HEK293 (cell line): Measurements from ENCODE around the gene FCRL1.

Source experiments
- CTCF ChIA-PET: fragments of 350-600 bp; formaldehyde crosslinking; extraction: SDS; loops from one replicate; lab custom pipeline; 2021; ENCODE audit warnings: antibody characterized with exemption; lab: Yijun Ruan, JAX
- POLR2A ChIA-PET: fragments of 300-600 bp; formaldehyde crosslinking; extraction: SDS; loops from one replicate; lab custom pipeline; 2020; ENCODE audit warnings: antibody characterized with exemption, inconsistent platforms; lab: Yijun Ruan, JAX
- H3K27ac ChIP-seq: fragments of 200-500 bp; sonication (Bioruptor generic); 2 replicates; pipeline ENCODE4 v1.5.1; 2014; ENCODE audit warnings: low read depth, low read length, control low read depth, inconsistent platforms; ENCODE audit errors: extremely low read depth
- H3K36me3 ChIP-seq, 2 experiments: fragments of 200-500 bp in 1 of 2; sonication (Bioruptor generic) in 1 of 2; 1 replicate in 1 of 2; 2 replicates in 1 of 2; pipeline ENCODE4 v1.5.1; 2014 to 2017; ENCODE audit warnings: inconsistent platforms in 2 of 2, low read length in 2 of 2; ENCODE audit not compliant: control insufficient read depth in 2 of 2, insufficient read depth in 1 of 2
- H3K4me1 ChIP-seq: fragments of 200-500 bp; sonication (Bioruptor generic); 2 replicates; pipeline ENCODE4 v1.5.1; 2014; ENCODE audit warnings: mild to moderate bottlenecking, low read length, inconsistent platforms; ENCODE audit not compliant: control insufficient read depth, insufficient read depth
- H3K4me3 ChIP-seq: 2 replicates; pipeline ENCODE4 v1.5.1; 2011; ENCODE audit warnings: low read depth, mild to moderate bottlenecking, control low read depth, low read length, moderate library complexity
- H3K9me3 ChIP-seq: fragments of 200-500 bp; sonication (Bioruptor generic); 2 replicates; pipeline ENCODE4 v1.5.1; 2014; ENCODE audit warnings: low read depth, low read length, inconsistent platforms; ENCODE audit not compliant: control insufficient read depth, insufficient read depth
- BCL11B ChIP-seq: fragments of 450-650 bp; formaldehyde crosslinking; IDR thresholded peaks from 2 replicates; pipeline ENCODE4 v1.5.1; 2016; ENCODE audit warnings: low read depth, missing biosample characterization, missing genetic modification characterization
- GLIS2 ChIP-seq: fragments of 450-650 bp; formaldehyde crosslinking; IDR thresholded peaks from 2 replicates; pipeline ENCODE4 v1.5.1; 2016; ENCODE audit warnings: missing biosample characterization, missing genetic modification characterization
- KLF17 ChIP-seq: fragments of 450-650 bp; formaldehyde crosslinking; IDR thresholded peaks from 2 replicates; pipeline ENCODE4 v1.5.1; 2016; ENCODE audit warnings: missing biosample characterization, missing genetic modification characterization
- OSR2 ChIP-seq: fragments of 450-650 bp; formaldehyde crosslinking; IDR thresholded peaks from 2 replicates; pipeline ENCODE4 v1.5.1; 2016; ENCODE audit warnings: missing biosample characterization, missing genetic modification characterization
- REST ChIP-seq: fragments of 450-650 bp; formaldehyde crosslinking; IDR thresholded peaks from 2 replicates; pipeline ENCODE4 v1.5.1; 2016; ENCODE audit warnings: missing biosample characterization, missing genetic modification characterization
- SCRT1 ChIP-seq: fragments of 450-650 bp; formaldehyde crosslinking; IDR thresholded peaks from 2 replicates; pipeline ENCODE4 v1.5.1; 2016; ENCODE audit warnings: missing biosample characterization, missing genetic modification characterization, borderline replicate concordance
- SCRT2 ChIP-seq: fragments of 450-650 bp; formaldehyde crosslinking; IDR thresholded peaks from 2 replicates; pipeline ENCODE4 v1.5.1; 2016; ENCODE audit warnings: missing biosample characterization, missing genetic modification characterization
- SP2 ChIP-seq: fragments of 450-650 bp; formaldehyde crosslinking; IDR thresholded peaks from 2 replicates; pipeline ENCODE4 v1.5.1; 2016; ENCODE audit warnings: missing biosample characterization, missing genetic modification characterization
- YY1 ChIP-seq: fragments of 450-650 bp; formaldehyde crosslinking; IDR thresholded peaks from 2 replicates; pipeline ENCODE4 v1.5.1; 2018; ENCODE audit warnings: missing biosample characterization, missing genetic modification characterization
- ZBTB44 ChIP-seq: fragments of 450-650 bp; IDR thresholded peaks from 2 replicates; pipeline ENCODE4 v1.5.1; 2018; ENCODE audit warnings: missing biosample characterization, mild to moderate bottlenecking, missing genetic modification characterization
- ZBTB48 ChIP-seq: fragments of 450-650 bp; formaldehyde crosslinking; IDR thresholded peaks from 2 replicates; pipeline ENCODE4 v1.5.1; 2016; ENCODE audit warnings: missing biosample characterization, missing genetic modification characterization
- ZFP37 ChIP-seq: fragments of 450-650 bp; formaldehyde crosslinking; IDR thresholded peaks from 2 replicates; pipeline ENCODE4 v1.5.1; 2016; ENCODE audit warnings: missing biosample characterization, missing genetic modification characterization
- ZFP69B ChIP-seq: fragments of 450-650 bp; formaldehyde crosslinking; IDR thresholded peaks from 2 replicates; pipeline ENCODE4 v1.5.1; 2016; ENCODE audit warnings: missing biosample characterization, missing genetic modification characterization
- ZNF146 ChIP-seq: fragments of 450-650 bp; formaldehyde crosslinking; IDR thresholded peaks from 2 replicates; pipeline ENCODE4 v1.5.1; 2016; ENCODE audit warnings: missing biosample characterization, missing genetic modification characterization
- ZNF175 ChIP-seq: fragments of 450-650 bp; formaldehyde crosslinking; IDR thresholded peaks from 2 replicates; pipeline ENCODE4 v1.5.1; 2016; ENCODE audit warnings: missing biosample characterization, missing genetic modification characterization
- ZNF184 ChIP-seq: fragments of 450-650 bp; IDR thresholded peaks from 2 replicates; pipeline ENCODE4 v1.5.1; 2018; ENCODE audit warnings: missing biosample characterization, mild to moderate bottlenecking, missing genetic modification characterization
- ZNF26 ChIP-seq: fragments of 450-650 bp; formaldehyde crosslinking; IDR thresholded peaks from 2 replicates; pipeline ENCODE4 v1.5.1; 2016; ENCODE audit warnings: missing biosample characterization, missing genetic modification characterization
- ZNF354C ChIP-seq: fragments of 450-650 bp; formaldehyde crosslinking; IDR thresholded peaks from 2 replicates; pipeline ENCODE4 v1.5.1; 2016; ENCODE audit warnings: missing biosample characterization, missing genetic modification characterization, low read depth, borderline replicate concordance
- ZNF37A ChIP-seq: fragments of 450-650 bp; IDR thresholded peaks from 2 replicates; pipeline ENCODE4 v1.5.1; 2018; ENCODE audit warnings: missing biosample characterization, missing genetic modification characterization
- ZNF391 ChIP-seq: fragments of 450-650 bp; formaldehyde crosslinking; IDR thresholded peaks from 2 replicates; pipeline ENCODE4 v1.5.1; 2016; ENCODE audit warnings: low read depth, missing biosample characterization, missing genetic modification characterization, borderline replicate concordance
- ZNF398 ChIP-seq: fragments of 450-650 bp; formaldehyde crosslinking; IDR thresholded peaks from 2 replicates; pipeline ENCODE4 v1.5.1; 2017; ENCODE audit warnings: missing biosample characterization, missing genetic modification characterization
- ZNF510 ChIP-seq: fragments of 450-650 bp; formaldehyde crosslinking; IDR thresholded peaks from 2 replicates; pipeline ENCODE4 v1.5.1; 2018; ENCODE audit warnings: mild to moderate bottlenecking, missing genetic modification characterization, missing biosample characterization; ENCODE audit not compliant: insufficient replicate concordance
- ZNF521 ChIP-seq: fragments of 450-650 bp; formaldehyde crosslinking; IDR thresholded peaks from 2 replicates; pipeline ENCODE4 v1.5.1; 2017; ENCODE audit warnings: missing biosample characterization, mild to moderate bottlenecking, missing genetic modification characterization
- ZNF664 ChIP-seq: fragments of 450-650 bp; formaldehyde crosslinking; IDR thresholded peaks from 2 replicates; pipeline ENCODE4 v1.5.1; 2016; ENCODE audit warnings: missing biosample characterization, missing genetic modification characterization
- ZSCAN23 ChIP-seq: fragments of 450-650 bp; formaldehyde crosslinking; IDR thresholded peaks from 2 replicates; pipeline ENCODE4 v1.5.1; 2016; ENCODE audit warnings: missing biosample characterization, missing genetic modification characterization
- ZSCAN5A ChIP-seq: fragments of 450-650 bp; formaldehyde crosslinking; IDR thresholded peaks from 2 replicates; pipeline ENCODE4 v1.5.1; 2016; ENCODE audit warnings: missing biosample characterization, missing genetic modification characterization
- ZXDB ChIP-seq: fragments of 450-650 bp; formaldehyde crosslinking; IDR thresholded peaks from 2 replicates; pipeline ENCODE4 v1.5.1; 2016; ENCODE audit warnings: missing biosample characterization, missing genetic modification characterization

FCRL1 gene

GRCh38 chr1:157841708-157842107, 21.8 kb upstream of the FCRL1 start, which contains the start of gene CD5L (continued):
- no peak for TF ChIP-seq OSR2 (tag by site-specific recombination)
- no peak for TF ChIP-seq ZSCAN5A (tag by site-specific recombination)
- no peak for TF ChIP-seq ZNF664 (tag by site-specific recombination)
- TF ChIP-seq SP2 (tag by site-specific recombination), result no peak
- no peak for TF ChIP-seq ZNF146 (tag by site-specific recombination)
- TF ChIP-seq ZSCAN23 (tag by site-specific recombination), result no peak
- TF ChIP-seq ZNF184, result no peak
- no peak for TF ChIP-seq ZNF26 (tag by site-specific recombination)
- TF ChIP-seq ZNF521, result no peak

- no peaks in the 10 kb centered on the region for H3K9me3 ChIP-seq
- H3K36me3 ChIP-seq, result no peaks in the 10 kb centered on the region
- TF ChIP-seq GLIS2 (tag by site-specific recombination) (no peak), BCL11B (tag by site-specific recombination) (no peak), ZNF398 (tag by site-specific recombination) (no peak), ZNF175 (tag by site-specific recombination) (no peak), ZFP69B (tag by site-specific recombination) (no peak), SCRT2 (tag by site-specific recombination) (no peak), ZNF391 (no peak), ZBTB44 (no peak), ZNF37A (tag by site-specific recombination) (no peak), KLF17 (no peak), ZNF521 (no peak), ZFP37 (tag by site-specific recombination) (no peak), REST (tag by site-specific recombination) (no peak), YY1 (tag by site-specific recombination) (no peak), ZNF354C (tag by site-specific recombination) (no peak), SCRT1 (tag by site-specific recombination) (no peak), ZBTB48 (tag by site-specific recombination) (no peak), ZNF510 (no peak), ZXDB (tag by site-specific recombination) (no peak)
- ChIA-PET CTCF (interaction anchor here (0.6 kb wide), 1 partner anchor 214 kb away, joined by 3 read pairs; no protein-coding TSS in a partner anchor), POLR2A (interaction anchor here (0.5 kb wide), 1 partner anchor 52 kb away, joined by 4 read pairs; no protein-coding TSS in a partner anchor)
- no peak overlapping the region for H3K27ac ChIP-seq
- H3K4me3 ChIP-seq, result no peak overlapping the region
- H3K4me1 ChIP-seq, result no peaks in the 10 kb centered on the region
These were observed 19.0 kb upstream of the FCRL1 start for GRCh38 chr1:157838966-157839365.
